GM18861 (cell line): Measurements from ENCODE around the gene IRF4.

Experiments used
- ATAC-seq: cut with Tn5 transposase; IDR thresholded peaks from one replicate; pipeline ENCODE4 v1.9.1; 2021; ENCODE audit not compliant: unreplicated experiment

Gene IRF4

GRCh38 chr6:437037-437392, 45.5 kb downstream of the IRF4 start:
- ATAC-seq: no peak

DNA sequence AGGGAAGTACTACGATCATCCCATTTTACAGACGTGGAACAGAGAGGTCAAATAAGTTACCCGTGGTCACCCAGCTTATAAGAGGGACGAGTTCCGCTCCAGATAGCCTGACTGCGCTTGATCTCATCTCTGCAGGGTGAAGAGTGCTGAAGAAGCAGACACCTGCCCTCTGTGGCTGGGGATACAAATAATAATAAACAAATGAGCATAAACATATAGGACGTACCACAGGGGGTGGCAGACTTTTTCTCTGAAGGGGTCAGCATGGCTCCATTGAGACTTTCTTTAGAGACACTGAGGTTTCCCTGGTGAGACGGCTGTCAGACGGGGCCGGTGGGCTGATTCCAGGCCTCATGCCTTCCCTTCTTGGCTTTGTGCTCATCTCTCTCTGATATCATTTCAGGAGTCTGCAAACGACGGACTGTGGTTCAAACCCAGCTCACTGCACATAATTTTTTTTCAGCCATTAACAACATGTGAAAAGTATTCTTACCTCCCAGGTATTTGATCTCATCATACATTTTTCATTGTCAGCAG, 47.1 kb downstream of the IRF4 start:
- ATAC-seq: no peak

GRCh38 chr6:439641-440167, 48.2 kb downstream of the IRF4 start:
- no peak for ATAC-seq

DNA sequence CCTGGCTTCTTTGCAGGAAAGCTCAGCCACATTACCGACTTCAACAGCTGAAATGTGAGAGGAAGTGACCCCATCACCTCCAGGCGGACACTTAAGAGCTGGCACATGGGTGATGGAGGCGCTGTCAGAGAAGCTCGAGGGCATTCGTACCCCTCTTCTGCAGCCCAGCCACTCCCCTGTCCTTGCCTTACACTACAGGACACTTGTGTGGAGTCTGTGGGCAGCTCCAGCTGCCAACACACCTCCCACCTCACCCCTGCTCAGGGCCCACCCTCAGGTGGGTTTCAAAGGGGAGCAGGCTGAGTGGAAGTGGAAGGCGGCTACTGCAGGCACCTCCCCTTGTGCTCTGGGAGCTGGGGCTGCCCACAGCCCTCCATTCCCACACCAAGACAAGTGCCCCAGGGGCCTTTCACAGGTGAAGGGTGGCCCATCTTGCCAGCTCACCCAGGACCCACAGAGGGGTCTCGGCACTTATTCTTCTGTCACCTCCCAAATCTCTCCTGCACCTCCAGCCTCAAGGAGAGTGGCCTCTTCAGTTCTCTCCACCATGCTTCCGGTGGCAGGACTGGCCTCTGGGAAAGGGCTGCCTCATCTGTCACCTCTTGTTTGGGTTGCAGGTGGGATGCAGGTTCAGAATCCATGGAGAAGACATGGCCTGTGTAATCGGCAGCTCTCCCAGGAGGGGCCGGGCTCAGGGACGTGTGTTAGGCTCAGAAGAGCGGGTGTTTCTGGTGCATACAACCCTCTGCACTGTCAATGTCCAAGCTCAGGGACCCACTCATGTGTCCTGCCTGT, 49.8 kb downstream of the IRF4 start:
- no peak for ATAC-seq

GRCh38 chr6:443621-444159, 52.1 kb downstream of the IRF4 start:
- no peak for ATAC-seq

DNA sequence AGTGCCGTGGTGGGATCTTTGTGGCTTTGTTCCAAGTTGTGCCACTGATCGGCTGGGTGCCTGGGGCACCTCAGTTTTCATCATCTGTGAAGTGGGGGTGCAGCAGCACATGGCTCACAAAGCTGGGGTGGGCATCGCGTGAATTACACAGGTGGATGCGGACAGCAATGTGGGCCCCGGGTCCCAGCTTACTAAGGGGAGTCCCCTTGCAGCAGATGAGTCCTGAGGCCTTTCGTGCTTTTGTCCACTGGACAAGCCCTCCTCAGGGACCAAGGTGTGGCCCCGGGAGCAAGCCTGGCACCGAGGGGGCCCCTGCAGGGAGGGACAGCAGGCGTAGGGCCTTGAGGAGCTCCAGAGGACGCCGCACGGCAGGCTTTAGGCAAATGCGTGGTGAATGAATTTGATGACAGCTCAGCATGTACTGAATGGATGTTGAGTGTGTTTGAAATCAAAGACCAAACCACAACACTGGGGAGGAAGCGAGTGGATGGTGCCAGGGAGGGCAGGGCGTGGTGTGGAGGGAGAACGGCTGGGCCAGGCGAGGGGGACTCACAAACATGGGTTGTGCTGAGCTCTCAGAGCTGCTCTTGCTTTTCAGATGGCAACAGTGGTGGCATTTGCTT, 53.2 kb downstream of the IRF4 start:
- no peak for ATAC-seq

DNA sequence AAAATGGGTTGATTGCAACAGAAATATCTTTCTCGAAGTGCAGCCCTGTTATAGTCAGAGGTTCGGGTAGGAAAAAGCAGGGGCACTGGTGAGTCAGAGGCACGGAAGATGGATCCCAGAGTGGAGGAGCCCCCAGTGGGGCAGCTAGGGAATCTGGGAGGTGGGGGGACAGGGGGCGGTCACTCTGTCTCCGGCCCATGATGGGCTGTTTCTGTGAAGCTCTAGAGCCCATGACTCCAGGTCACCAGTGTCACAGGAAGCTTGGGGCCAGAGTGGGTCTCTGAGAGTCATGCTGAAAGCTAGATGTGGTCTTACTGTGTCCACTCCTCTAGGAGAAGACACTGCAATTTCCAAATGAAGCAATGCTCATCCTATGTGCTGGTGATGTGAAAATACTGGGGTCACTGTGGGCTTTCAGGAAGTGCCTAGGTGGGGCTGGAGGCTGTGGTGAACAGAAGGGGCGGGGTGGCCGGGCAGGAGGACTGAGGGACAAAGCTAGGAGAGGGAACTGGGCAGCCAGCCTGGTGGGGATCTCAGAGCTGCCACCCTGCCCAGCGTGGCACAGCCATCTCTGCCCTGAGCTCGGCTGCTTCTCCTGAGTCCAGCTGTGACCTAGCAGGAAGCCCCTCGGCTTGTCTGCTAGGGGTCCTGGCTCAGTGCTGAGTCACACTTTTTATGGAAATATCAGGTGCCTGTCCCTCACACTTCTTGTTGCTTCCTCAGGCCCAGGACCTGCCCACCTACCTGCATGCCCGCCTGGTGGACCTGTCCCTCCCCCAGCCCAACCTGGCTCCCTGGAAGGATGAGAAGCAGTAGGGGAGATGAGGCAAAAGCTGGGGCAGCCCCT, 54.2 kb downstream of the IRF4 start:
- ATAC-seq: no peak

- no peak for ATAC-seq
Observed at GRCh38 chr6:446418-447366, 55.1 kb downstream of the IRF4 start.

GRCh38 chr6:447381-448165, 56.0 kb downstream of the IRF4 start:
- ATAC-seq: no peak

GRCh38 chr6:448296-449056, 56.9 kb downstream of the IRF4 start:
- ATAC-seq: no peak

GRCh38 chr6:449057-449430, 57.5 kb downstream of the IRF4 start:
- no peak for ATAC-seq

- ATAC-seq: no peak
Observed at GRCh38 chr6:449486-450419, 58.2 kb downstream of the IRF4 start.

DNA sequence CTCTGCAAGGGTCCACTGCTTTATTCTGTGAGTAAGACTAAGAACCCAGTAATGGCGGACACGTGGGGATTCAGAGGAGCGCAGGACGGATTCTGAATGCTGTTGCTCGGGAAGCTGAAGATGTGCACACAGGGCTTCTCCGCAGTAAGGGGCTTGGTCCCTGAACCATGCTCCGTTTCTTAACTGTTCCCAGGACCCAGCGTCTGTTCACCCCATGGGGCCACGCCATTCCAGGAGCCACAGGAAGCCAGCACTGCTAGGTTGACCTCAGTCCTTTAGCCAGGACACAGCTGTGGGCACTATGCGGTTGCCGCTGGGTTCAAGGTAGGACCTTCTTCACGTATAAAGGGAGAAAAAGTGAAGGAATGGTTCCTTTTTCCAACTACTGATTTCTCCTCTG, 59.8 kb downstream of the IRF4 start:
- ATAC-seq: no peak

DNA sequence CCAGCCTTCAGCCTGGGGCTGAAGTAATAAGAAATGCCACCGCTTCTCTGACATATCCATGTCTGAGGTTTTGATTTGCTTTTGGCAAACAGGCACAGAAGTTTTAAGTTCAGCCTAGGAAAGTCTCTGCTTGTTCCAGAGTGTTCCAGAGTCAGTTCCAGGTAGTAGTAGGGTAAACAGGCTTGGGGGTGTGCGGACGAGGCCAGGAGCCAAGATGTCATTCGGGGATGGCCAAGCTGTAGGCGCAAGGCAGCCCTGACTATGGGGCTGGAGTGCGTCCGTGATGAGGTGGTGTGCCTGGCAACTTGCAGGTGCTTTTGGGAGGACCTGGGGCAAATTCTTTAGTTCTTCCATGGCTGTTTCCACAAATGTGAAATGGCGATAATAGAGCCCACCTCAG, 60.3 kb downstream of the IRF4 start:
- no peak for ATAC-seq

DNA sequence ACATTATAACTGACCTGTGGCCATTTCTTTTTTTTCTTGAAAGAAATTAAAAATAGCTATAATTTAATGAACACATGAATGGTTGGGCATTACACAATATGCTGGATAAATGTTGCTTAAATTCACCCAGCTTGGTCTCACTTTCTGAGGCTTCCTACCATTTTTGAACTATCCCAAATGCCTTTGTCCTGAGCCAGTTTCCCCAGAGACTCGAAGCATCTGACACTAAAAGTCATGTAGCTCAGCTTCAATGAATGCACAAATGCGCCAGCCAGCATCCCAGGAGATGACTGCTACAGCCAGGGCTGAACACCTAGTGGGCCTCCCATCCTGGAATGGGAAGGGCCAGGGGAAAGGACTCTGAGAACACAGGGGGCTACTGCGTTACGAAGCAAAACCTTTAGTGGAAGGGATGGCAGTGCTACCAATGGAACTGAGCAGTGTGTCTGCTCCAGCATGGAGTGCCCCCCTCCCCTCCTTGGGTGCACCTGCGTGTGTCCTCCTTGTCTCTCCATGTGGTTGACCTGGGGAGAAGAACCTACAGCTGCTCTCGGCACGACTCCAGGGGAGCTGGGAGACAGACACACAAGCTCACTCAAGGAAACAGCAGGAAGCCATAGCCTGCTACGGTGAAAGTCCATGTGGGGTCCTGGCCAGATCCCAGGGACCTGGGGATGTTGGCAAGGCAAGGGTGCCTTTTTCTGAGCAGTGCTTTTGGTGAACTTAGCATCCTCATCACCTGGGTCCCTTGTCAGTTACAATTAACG, 60.9 kb downstream of the IRF4 start:
- ATAC-seq: no peak

- no peak for ATAC-seq
Observed at GRCh38 chr6:453152-453551, 61.6 kb downstream of the IRF4 start.
